GM21423 (cell line): ENCODE results near the gene CNPY1.

ENCODE experiments used
- ATAC-seq: cut with Tn5 transposase; IDR thresholded peaks from one replicate; pipeline ENCODE4 v1.9.1; 2021; ENCODE audit warnings: mild to moderate bottlenecking, moderate library complexity; ENCODE audit not compliant: unreplicated experiment

CNPY1 gene

DNA sequence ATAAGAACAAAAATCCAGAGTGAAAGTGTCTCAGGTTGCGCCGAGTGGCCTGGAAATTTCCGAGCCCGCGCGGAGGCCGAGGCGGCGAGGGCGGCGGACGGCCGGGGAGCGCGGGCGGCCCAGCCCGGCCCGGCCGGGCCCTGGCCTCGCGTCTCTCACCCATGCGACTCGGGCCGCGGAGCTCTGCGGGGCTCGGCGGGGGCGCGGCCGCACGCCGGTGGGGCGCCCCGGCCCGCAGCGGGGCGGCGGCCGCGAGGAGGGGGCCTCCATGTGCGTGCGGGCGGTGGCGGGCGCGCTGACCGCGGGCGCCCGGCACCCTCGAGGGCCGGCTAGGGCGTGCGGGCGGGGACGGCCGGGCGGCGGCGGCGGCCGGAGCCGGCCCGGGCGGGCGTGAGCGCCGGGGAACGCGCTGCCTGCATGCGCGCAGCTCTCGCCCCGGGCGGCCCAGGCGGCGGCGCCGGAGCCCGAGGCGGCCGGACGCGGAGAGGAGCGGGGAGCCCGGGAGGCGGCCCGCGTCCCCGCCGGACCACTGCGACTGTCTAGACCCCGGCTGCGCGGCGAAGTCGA lies 88.7 kb downstream of the CNPY1 start:
- ATAC-seq: no peak

GRCh38 chr7:155456738-155457543 lies 89.4 kb downstream of the CNPY1 start:
- no peak for ATAC-seq

DNA sequence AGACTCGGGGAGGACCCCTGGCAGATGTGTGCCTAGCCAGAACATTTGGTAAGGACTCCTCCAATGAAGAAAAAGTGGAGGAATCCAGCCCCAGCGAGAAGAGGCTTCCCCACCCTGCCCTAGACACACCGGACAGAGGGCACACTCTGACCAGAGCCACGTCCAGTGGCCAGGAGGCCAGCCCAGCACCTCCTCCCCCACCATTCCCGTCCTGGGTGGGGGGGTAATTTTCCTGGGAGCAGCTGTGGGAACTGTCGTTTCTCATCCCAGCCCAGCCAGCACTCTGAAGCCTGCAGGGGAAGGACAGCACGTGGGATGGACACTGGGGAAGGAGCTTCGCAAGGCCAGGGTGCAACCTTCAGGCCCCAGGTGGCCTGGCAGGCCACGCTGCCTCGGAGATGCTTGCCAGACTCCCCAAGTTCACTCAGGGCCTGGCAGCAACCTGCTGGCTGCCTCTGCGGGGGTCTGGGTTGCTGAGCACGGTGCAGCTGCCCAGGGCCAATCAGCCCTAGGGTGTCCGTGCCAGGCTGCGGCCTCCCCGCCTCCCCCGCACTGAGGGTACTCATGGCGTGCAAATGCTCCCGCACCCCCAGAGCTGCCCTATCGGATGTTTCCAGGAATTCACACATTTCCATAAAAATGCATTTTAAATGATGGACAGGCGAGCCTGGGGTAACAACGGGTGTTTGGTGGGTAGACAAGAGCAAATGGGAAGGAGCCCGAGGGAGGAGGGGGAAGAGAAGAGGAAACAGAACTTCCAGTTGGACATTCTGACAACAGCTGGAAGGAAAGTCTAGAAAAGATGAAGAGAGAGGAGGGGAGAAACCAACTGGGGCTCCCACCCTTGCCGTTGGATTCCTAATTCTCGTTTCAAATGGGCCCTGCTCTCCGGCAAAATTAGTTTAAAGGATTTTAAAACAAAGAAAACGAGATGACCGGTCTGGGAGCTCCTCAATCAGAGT lies 90.3 kb downstream of the CNPY1 start:
- ATAC-seq: no peak

DNA sequence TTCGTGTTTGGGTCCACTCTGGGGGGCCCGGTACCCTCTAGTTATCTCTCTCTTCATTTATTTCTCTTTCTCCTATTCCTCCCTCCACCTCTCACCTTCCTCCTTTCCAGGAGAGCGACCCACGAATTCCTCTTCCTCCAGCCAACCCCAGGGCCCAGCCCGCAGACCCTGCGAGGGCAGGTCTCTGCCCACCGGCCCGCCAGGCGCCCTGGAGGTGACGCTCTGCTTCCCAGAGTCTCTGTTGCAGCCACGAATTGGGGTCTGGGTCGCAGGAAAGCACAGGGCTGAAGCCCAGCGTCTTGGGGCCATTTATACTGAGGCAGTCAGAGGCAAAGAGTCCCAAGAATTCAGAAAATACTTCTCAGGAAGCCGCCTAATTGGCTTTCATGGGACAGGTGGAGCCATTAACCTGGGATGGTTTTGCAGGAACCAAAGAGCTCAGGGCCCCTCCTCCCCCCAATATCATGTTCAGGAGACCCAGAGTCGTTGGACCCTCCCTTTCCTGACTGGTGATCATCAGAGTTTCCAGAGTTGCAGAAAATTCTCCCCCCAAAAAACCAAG lies 91.1 kb downstream of the CNPY1 start:
- no peak for ATAC-seq

DNA sequence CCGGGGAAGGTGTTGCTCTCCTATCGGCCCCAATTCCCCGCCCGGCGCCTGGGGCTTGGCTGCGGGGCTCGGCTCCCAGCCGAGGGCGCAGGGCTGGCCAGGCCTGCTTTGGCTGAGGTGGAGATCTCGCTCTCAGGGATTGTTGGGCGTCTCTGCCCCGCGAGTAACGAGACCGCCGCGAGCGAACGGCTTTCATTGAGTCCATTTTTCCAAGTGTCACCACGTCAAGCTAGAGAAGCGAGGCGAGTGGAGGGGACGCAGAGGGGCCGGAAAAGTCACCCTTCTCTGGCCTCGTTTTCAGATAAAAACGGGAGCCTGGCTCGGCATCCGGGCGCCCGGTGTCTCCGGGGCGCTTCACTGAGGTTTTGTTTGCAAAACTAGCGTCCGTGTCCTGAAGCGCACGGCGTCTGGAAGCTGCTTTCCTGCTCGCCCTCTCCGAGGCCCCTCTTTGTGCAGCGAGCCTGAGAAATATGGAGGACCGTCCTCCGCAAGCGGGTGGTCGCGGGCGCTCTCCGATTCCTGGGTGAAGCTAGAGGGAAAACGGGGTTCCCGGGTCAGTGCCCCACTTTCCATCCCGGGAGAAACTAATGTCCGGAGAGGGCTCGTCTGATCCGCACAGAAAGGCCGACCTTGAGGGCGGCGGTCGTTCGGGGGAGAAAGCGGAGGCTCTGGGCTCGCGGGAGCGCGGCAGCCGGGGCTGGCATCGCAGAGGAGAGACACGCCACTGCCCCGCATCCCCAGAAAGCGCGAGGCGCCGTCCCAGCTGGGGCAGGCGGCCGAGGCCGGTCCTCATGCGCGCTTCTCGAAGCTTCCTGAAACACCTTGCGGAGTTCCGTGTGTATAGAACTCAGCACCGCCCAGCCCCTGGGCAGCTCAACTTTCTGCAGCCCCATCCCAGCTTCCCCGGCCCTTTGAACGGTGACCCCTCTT lies 91.9 kb downstream of the CNPY1 start:
- ATAC-seq: no peak

DNA sequence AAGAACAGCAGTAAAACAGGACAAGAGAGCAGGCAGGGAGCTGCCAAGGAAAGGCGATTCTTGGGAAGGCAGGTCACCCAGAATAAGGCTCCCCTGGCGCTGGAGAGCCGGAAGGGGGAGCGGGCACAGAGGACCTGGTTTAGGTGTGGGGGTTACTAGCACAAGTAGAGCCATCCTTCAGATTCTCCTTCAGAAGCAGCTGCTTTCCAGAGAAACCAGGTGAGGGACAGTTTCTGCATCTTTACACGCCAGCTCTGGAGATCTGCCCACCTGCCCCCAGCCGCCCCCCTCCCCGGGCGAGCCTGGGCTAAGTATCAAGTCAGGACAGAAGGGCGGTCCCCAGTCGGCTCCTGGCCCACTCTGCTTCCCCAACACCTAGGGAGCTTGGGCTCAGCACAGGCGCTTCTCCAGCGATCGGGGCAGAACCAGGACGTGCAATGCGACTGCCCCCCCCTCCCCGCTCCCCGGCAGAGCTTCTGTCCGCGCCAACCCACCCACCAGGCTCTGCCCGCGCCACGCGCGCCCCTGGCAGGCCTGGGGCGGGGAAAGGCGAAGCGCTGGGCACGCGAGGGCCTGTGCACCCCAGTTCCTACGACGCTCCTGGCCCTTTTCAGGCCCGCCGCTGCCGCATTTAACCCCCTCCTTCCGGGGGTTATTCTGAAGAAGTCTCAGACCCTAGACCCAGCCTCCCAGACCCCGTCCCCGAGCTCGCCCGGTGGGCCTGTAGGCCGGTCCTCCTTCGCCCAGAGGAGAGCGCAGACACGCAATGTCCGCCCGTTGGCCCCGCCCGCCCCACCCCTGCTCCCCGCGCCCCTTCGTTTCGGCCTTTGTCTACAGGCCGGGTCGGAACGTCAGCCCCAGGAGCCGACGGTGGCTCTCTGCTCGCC lies 92.8 kb downstream of the CNPY1 start:
- ATAC-seq: no peak

- no peak for ATAC-seq
These were observed 93.7 kb downstream of the CNPY1 start for GRCh38 chr7:155452505-155453295.

- no peak for ATAC-seq
These were observed 94.5 kb downstream of the CNPY1 start for GRCh38 chr7:155451840-155452239.
